H9 (cell line): Measurements from ENCODE around the gene DBN1. TPM values are rescaled to one million over a fixed set of nuclear protein-coding genes. Genes with fewer than 3 reads are reported as not detected.

Experiments used
- DNase-seq: peaks from one replicate; pipeline ENCODE4 v3.0.0-alpha.2; 2017
- H2AFZ ChIP-seq: one replicate; pipeline ENCODE4 v1.6.1; 2013; ENCODE audit warnings: mild to moderate bottlenecking, low read length, control low read depth, moderate library complexity
- H2AK5ac ChIP-seq: 2 replicates; pipeline ENCODE4 v1.6.1; 2013; ENCODE audit warnings: low read length, control low read depth, mixed read lengths; ENCODE audit not compliant: insufficient read length
- H2BK120ac ChIP-seq: one replicate; pipeline ENCODE4 v1.6.1; 2013; ENCODE audit warnings: low read depth, mild to moderate bottlenecking, low read length, control low read depth, inconsistent platforms; ENCODE audit not compliant: poor library complexity, severe bottlenecking
- H2BK12ac ChIP-seq: 2 replicates; pipeline ENCODE4 v1.6.1; 2013; ENCODE audit warnings: low read length, control low read depth, mixed read lengths, low read depth; ENCODE audit not compliant: insufficient read length
- H2BK15ac ChIP-seq: 2 replicates; pipeline ENCODE4 v1.6.1; 2013; ENCODE audit warnings: low read depth, low read length, control low read depth
- H2BK20ac ChIP-seq: one replicate; pipeline ENCODE4 v1.6.1; 2013; ENCODE audit warnings: low read depth, mild to moderate bottlenecking, low read length, control low read depth, inconsistent platforms; ENCODE audit not compliant: poor library complexity, severe bottlenecking
- H2BK5ac ChIP-seq: 2 replicates; pipeline ENCODE4 v1.6.1; 2013; ENCODE audit warnings: low read length, control low read depth, mixed read lengths; ENCODE audit not compliant: insufficient read length
- H3K14ac ChIP-seq: 2 replicates; pipeline ENCODE4 v1.6.1; 2013; ENCODE audit warnings: low read length, control low read depth; ENCODE audit not compliant: insufficient read depth
- H3K18ac ChIP-seq: 2 replicates; pipeline ENCODE4 v1.6.1; 2013; ENCODE audit warnings: low read depth, mild to moderate bottlenecking, mixed read lengths, low read length, control low read depth; ENCODE audit not compliant: insufficient read length
- H3K23ac ChIP-seq: 2 replicates; pipeline ENCODE4 v1.6.1; 2013; ENCODE audit warnings: low read length, control low read depth, mixed read lengths, low read depth; ENCODE audit not compliant: insufficient read length
- H3K23me2 ChIP-seq: 2 replicates; pipeline ENCODE4 v1.6.1; 2013; ENCODE audit warnings: low read depth, mild to moderate bottlenecking, mixed read lengths, low read length, control low read depth; ENCODE audit not compliant: insufficient read length, poor library complexity, severe bottlenecking
- H3K27ac ChIP-seq: 2 replicates; pipeline ENCODE4 v1.5.1; 2013; ENCODE audit warnings: low read length, control low read depth, mixed read lengths, low read depth; ENCODE audit not compliant: insufficient read length
- H3K27me3 ChIP-seq: 2 replicates; pipeline ENCODE4 v1.6.1; 2013; ENCODE audit warnings: low read length, control low read depth, inconsistent platforms; ENCODE audit not compliant: insufficient read depth
- H3K4ac ChIP-seq: 2 replicates; pipeline ENCODE4 v1.6.1; 2013; ENCODE audit warnings: low read depth, mild to moderate bottlenecking, control low read depth, inconsistent platforms, low read length, moderate library complexity
- H3K4me1 ChIP-seq: 2 replicates; pipeline ENCODE4 v1.6.1; 2013; ENCODE audit warnings: low read length, control low read depth, inconsistent platforms; ENCODE audit not compliant: insufficient read depth
- H3K4me2 ChIP-seq: 2 replicates; pipeline ENCODE4 v1.6.1; 2013; ENCODE audit warnings: low read length, control low read depth, mixed read lengths; ENCODE audit not compliant: insufficient read length, insufficient read depth
- H3K56ac ChIP-seq: 2 replicates; pipeline ENCODE4 v1.6.1; 2013; ENCODE audit warnings: low read depth, mild to moderate bottlenecking, mixed read lengths, low read length, control low read depth; ENCODE audit not compliant: insufficient read length
- H3K79me1 ChIP-seq: 2 replicates; pipeline ENCODE4 v1.6.1; 2013; ENCODE audit warnings: low read depth, mild to moderate bottlenecking, moderate library complexity, low read length, control low read depth, inconsistent platforms; ENCODE audit not compliant: insufficient read depth, poor library complexity, severe bottlenecking
- H3K79me2 ChIP-seq: 2 replicates; pipeline ENCODE4 v1.6.1; 2013; ENCODE audit warnings: low read length, control low read depth, inconsistent platforms; ENCODE audit not compliant: insufficient read depth
- H3K9ac ChIP-seq: 2 replicates; pipeline ENCODE4 v1.6.1; 2013; ENCODE audit warnings: low read length, control low read depth, mixed read lengths; ENCODE audit not compliant: insufficient read length; ENCODE audit errors: extremely low read depth
- H3K9me3 ChIP-seq: one replicate; pipeline ENCODE4 v1.6.1; 2013; ENCODE audit warnings: low read depth, low read length, inconsistent platforms; ENCODE audit not compliant: control insufficient read depth
- H3T11ph ChIP-seq: one replicate; pipeline ENCODE4 v1.6.1; 2013; ENCODE audit warnings: mild to moderate bottlenecking, low read length, control low read depth, inconsistent platforms
- H4K20me1 ChIP-seq: one replicate; pipeline ENCODE4 v1.6.1; 2013; ENCODE audit not compliant: control insufficient read depth, insufficient read length, insufficient read depth
- H4K5ac ChIP-seq: 2 replicates; pipeline ENCODE4 v1.6.1; 2013; ENCODE audit warnings: low read depth, mild to moderate bottlenecking, mixed read lengths, low read length, control low read depth; ENCODE audit not compliant: insufficient read length
- H4K8ac ChIP-seq: replicated peaks from 2 replicates; pipeline ENCODE4 v1.6.1; 2013; ENCODE audit warnings: low read length, control low read depth, mixed read lengths, low read depth; ENCODE audit not compliant: insufficient read length
- H4K91ac ChIP-seq: 2 replicates; pipeline ENCODE4 v1.6.1; 2013; ENCODE audit warnings: low read depth, mild to moderate bottlenecking, moderate library complexity, mixed read lengths, low read length, control low read depth; ENCODE audit not compliant: insufficient read length
- H3K27ac Mint-ChIP-seq, 3 experiments: 2 replicates in 2 of 3; 3 replicates in 1 of 3; pipeline ENCODE4 v1.8.0; 2020 to 2021; ENCODE audit warnings: mixed read lengths in 3 of 3, mild to moderate bottlenecking in 1 of 3, moderate library complexity in 1 of 3
- H3K27me3 Mint-ChIP-seq: 2 replicates; pipeline ENCODE4 v1.8.0; 2021; ENCODE audit warnings: low read depth, mild to moderate bottlenecking, moderate library complexity, mixed read lengths
- H3K36me3 Mint-ChIP-seq, 3 experiments: 2 replicates in 2 of 3; 3 replicates in 1 of 3; pipeline ENCODE4 v1.8.0; 2020 to 2021; ENCODE audit warnings: low read depth in 3 of 3, mixed read lengths in 3 of 3; ENCODE audit not compliant: insufficient read depth in 1 of 3
- H3K4me1 Mint-ChIP-seq, 2 experiments: 2 replicates each; pipeline ENCODE4 v1.8.0; 2020; ENCODE audit warnings: mixed read lengths in 2 of 2
- H3K4me3 Mint-ChIP-seq, 2 experiments: 2 replicates in 1 of 2; 3 replicates in 1 of 2; pipeline ENCODE4 v1.8.0; 2020 to 2021; ENCODE audit warnings: mild to moderate bottlenecking in 2 of 2, mixed read lengths in 2 of 2, moderate library complexity in 1 of 2
- H3K9me3 Mint-ChIP-seq, 2 experiments: 2 replicates in 1 of 2; 3 replicates in 1 of 2; pipeline ENCODE4 v1.8.0; 2020; ENCODE audit warnings: mild to moderate bottlenecking in 2 of 2, mixed read lengths in 2 of 2, moderate library complexity in 1 of 2
- WGBS: extraction: QIAGEN DNeasy Blood & Tissue Kit; methylation state at CpG from one replicate; pipeline ENCODE4 v1.1.7; 2013; ENCODE audit warnings: missing lambda C conversion rate, low lambda C conversion rate, mixed read lengths; ENCODE audit not compliant: insufficient read length; ENCODE audit errors: extremely low coverage; 5-methylcytosine and 5-hydroxymethylcytosine counted together
- total RNA-seq: library from RNA; stranded (reverse); gene quantifications from 2 replicates; pipeline ENCODE4 v1.2.1, GENCODE V29; 2021
- TF ChIP-seq, protein P1 (sequence below): fragments of 200-600 bp; sonication (generic); conservative IDR thresholded peaks from 3 replicates; pipeline ENCODE4 v1.8.0; 2021; ENCODE audit warnings: antibody characterized with exemption, mild to moderate bottlenecking

The DBN1 gene
- total RNA-seq, 1 experiment from 2014 or later, result 340 TPM

DNA sequence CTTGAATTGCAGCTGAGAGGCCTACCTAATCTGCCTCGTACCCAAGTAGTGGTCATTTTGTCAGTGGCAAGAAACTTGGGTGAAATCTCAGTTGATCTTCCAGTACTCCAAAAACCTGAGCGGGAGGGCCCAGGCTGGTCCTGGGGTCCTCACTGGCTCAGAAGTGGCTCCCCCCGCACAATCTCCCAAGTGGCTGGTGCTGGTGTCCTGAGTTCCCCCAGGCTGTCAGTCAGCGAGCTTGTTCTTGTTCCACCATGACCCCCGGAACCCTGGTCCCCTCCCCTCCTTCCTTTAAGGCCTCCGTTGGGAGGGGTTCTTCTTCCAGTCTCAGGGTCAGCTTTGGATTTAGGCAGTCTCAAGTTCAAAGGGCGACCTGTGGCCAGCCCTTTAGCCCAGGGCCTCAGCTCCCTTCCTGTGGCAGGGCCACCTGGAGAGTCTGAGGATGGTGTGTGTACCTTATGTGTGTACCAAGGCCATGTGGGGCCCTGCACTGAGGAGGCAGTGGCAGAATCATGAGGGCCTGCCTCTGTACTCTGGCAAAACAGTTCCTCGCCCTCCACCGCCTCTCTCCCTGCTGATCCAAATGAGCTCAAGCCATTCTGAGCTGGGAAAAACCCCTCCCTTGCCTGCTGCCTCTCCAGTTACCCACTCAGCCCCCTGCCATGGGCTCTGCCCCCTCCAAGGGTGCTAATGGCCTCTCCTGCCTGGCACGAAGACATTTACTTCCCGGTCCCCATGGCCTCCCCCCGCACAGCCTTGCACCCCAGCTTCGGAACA, 4.5 kb upstream of the DBN1 start:
- no peaks in the 10 kb centered on the region for H3K9me3 Mint-ChIP-seq
- Histone ChIP-seq H3T11ph (no peak overlapping the region), H3K4ac (no peak overlapping the region), H4K91ac (no peak overlapping the region), H2BK20ac (no peak overlapping the region), H2AFZ (no peak overlapping the region), H3K79me2 (no peaks in the 10 kb centered on the region), H3K79me1 (no peaks in the 10 kb centered on the region), H2BK15ac (no peak overlapping the region), H3K9ac (no peak overlapping the region), H2BK120ac (no peak overlapping the region), H4K20me1 (no peaks in the 10 kb centered on the region), H2BK12ac (no peak overlapping the region), H3K56ac (no peak overlapping the region), H2BK5ac (no peak overlapping the region), H3K23ac (no peak overlapping the region), H4K5ac (no peak overlapping the region), H3K4me2 (no peak overlapping the region), H4K8ac (no peak overlapping the region), H2AK5ac (no peak overlapping the region), H3K9me3 (no peaks in the 10 kb centered on the region), H3K27ac (no peak overlapping the region), H3K4me1 (peaks cover 10% of the 10 kb centered on the region; the same call in 1 of the 2 replicates), H3K18ac (no peak overlapping the region), H3K14ac (no peak overlapping the region), H3K27me3 (no peaks in the 10 kb centered on the region), H3K23me2 (no peaks in the 10 kb centered on the region)
- TF ChIP-seq, protein P1, sequence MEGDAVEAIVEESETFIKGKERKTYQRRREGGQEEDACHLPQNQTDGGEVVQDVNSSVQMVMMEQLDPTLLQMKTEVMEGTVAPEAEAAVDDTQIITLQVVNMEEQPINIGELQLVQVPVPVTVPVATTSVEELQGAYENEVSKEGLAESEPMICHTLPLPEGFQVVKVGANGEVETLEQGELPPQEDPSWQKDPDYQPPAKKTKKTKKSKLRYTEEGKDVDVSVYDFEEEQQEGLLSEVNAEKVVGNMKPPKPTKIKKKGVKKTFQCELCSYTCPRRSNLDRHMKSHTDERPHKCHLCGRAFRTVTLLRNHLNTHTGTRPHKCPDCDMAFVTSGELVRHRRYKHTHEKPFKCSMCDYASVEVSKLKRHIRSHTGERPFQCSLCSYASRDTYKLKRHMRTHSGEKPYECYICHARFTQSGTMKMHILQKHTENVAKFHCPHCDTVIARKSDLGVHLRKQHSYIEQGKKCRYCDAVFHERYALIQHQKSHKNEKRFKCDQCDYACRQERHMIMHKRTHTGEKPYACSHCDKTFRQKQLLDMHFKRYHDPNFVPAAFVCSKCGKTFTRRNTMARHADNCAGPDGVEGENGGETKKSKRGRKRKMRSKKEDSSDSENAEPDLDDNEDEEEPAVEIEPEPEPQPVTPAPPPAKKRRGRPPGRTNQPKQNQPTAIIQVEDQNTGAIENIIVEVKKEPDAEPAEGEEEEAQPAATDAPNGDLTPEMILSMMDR, result no peak
- no CpG with 5 or more reads among the region's 13 CpGs for WGBS
- H3K36me3 Mint-ChIP-seq, result peaks cover 10 to 30% (median 23%) of the 10 kb centered on the region in 3 experiments
- no peaks in the 10 kb centered on the region; the same call in 1 of the 2 replicates for H3K27me3 Mint-ChIP-seq
- H3K27ac Mint-ChIP-seq, result peak overlapping the region; percentile 46 to 93 (median 83); a peak in 6 of 7 replicates
- H3K4me3 Mint-ChIP-seq, result peak overlapping the region in 1 of 2 experiments; percentile 29; a peak in 1 of 5 replicates
- H3K4me1 Mint-ChIP-seq, result peaks cover 27 to 35% of the 10 kb centered on the region in 2 experiments
- DNase-seq, result no peak
